ENCODE measurements around the gene TM2D1.

Gene TM2D1

GRCh38 chr1:61670445-61670844 lies 54.5 kb downstream of the TM2D1 start:
- DNase-seq (ENCODE audit: low spot score) = no peak
- no peak for TF ChIP-seq CTCF (IDR thresholded peaks at IDR 0.05; ENCODE audit: borderline replicate concordance, control extremely low read depth, extremely low read depth, insufficient read depth, missing control alignments)
- in situ Hi-C loops (cut with MboI; ENCODE audit: low sequenced_read_pairs, unreplicated experiment) = no loop called here

GRCh38 chr1:61670016-61670415 lies 54.9 kb downstream of the TM2D1 start:
- in situ Hi-C loops (cut with MboI; ENCODE audit: low sequenced_read_pairs, unreplicated experiment) = no loop called here
- no peak for DNase-seq (ENCODE audit: low spot score)
- TF ChIP-seq CTCF (IDR thresholded peaks at IDR 0.05; ENCODE audit: borderline replicate concordance, control extremely low read depth, extremely low read depth, insufficient read depth, missing control alignments) = no peak

DNA sequence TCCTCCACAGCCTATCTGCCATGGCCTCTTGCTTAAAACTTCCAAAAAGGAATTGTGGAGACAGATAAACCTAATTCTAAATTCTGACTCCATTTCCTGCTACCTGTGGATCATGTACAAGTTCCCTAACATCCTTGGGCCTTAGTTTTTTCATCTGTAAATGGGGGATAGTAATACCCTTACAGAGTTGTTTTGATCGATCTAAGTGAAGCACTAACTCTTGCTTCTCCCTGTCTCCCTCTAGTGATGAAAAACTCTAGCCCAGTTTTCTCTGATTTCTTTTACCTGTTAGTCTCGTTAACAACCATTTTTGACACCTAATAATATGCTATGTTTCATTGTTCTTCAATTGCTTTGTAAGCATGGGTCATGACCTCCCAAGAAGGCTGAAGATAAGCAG lies 65.9 kb downstream of the TM2D1 start:
- no peak for TF ChIP-seq CTCF (IDR thresholded peaks at IDR 0.05; ENCODE audit: borderline replicate concordance, control extremely low read depth, extremely low read depth, insufficient read depth, missing control alignments)
- in situ Hi-C loops (cut with MboI; ENCODE audit: low sequenced_read_pairs, unreplicated experiment) = no loop called here
- DNase-seq (ENCODE audit: low spot score) = peak; percentile 32

- no peak for TF ChIP-seq CTCF (IDR thresholded peaks at IDR 0.05; ENCODE audit: borderline replicate concordance, control extremely low read depth, extremely low read depth, insufficient read depth, missing control alignments)
- in situ Hi-C loops (cut with MboI; ENCODE audit: low sequenced_read_pairs, unreplicated experiment) = no loop called here
- DNase-seq (ENCODE audit: low spot score) = no peak
Observed at GRCh38 chr1:61655453-61655852, 69.5 kb downstream of the TM2D1 start.

- TF ChIP-seq CTCF (IDR thresholded peaks at IDR 0.05; ENCODE audit: borderline replicate concordance, control extremely low read depth, extremely low read depth, insufficient read depth, missing control alignments) = no peak
- in situ Hi-C loops (cut with MboI; ENCODE audit: low sequenced_read_pairs, unreplicated experiment) = no loop called here
- DNase-seq (ENCODE audit: low spot score) = no peak
Observed at GRCh38 chr1:61654067-61654466, 70.9 kb downstream of the TM2D1 start.

DNA sequence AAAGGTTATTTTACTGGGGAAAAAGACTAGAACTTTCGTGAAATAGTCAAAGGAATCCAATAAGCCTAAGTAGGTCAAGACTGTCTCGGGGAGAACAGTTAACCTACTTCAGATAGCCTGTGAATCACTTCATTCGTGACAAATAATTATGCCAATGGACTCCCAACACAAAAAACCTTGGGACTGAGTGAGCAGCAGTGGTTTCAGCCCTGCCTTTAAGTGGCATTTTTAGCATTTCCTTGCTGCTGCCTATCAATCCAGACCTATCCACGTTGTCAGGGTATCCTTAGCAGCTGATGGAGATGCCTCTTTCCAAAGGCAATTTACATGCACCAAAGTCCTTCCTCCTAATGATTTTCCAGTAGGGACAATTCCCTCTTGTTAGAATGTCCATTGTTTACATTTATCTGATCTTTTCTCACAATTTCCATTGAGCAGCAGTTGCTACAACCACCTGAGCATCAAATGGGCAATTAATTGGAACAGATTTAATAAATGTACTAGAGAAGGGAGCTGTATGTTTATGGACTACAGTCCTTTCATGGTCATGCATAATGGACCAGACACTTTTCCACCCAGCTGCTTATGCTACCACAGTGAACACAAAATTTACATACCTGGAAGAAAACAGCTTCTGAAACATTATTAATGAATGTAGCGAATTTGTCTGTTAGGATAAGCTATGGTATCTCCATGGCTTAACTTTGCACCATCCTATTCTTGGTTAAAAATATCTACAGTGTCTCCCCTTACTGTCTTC lies 75.8 kb downstream of the TM2D1 start:
- DNase-seq (ENCODE audit: low spot score) = no peak
- no peak for TF ChIP-seq CTCF (IDR thresholded peaks at IDR 0.05; ENCODE audit: borderline replicate concordance, control extremely low read depth, extremely low read depth, insufficient read depth, missing control alignments)
- in situ Hi-C loops (cut with MboI; ENCODE audit: low sequenced_read_pairs, unreplicated experiment) = no loop called here

All from GM13976 (cell line).